HG02840 (cell line): ENCODE measurements around the gene TBX21.
A peak's percentile ranks its signal among the peaks of the same experiment; 100 is the strongest.

Experiments used
- ATAC-seq: cut with Tn5 transposase; IDR thresholded peaks from one replicate; pipeline ENCODE4 v1.9.1; 2021; ENCODE audit warnings: mild to moderate bottlenecking, moderate library complexity, moderate number of reproducible peaks; ENCODE audit not compliant: unreplicated experiment, low FRiP score

TBX21 gene

GRCh38 chr17:47733047-47733673 is at the start of gene TBX21:
TSS of gene TBX21 (plus strand) at chr17:47733236. CDS start at chr17:47733455, 219 bp downstream.
- ATAC-seq: peak; percentile 48

- ATAC-seq: no peak
Observed at GRCh38 chr17:47684025-47684424, 49.0 kb upstream of the TBX21 start.

GRCh38 chr17:47684535-47685193 is 48.4 kb upstream of the TBX21 start:
- no peak for ATAC-seq

- no peak for ATAC-seq
Observed at GRCh38 chr17:47685556-47686275, 47.3 kb upstream of the TBX21 start.

GRCh38 chr17:47686276-47686635 is 46.8 kb upstream of the TBX21 start:
- no peak for ATAC-seq

GRCh38 chr17:47686664-47687327 is 46.2 kb upstream of the TBX21 start:
- no peak for ATAC-seq

GRCh38 chr17:47687328-47687690 is 45.7 kb upstream of the TBX21 start:
- no peak for ATAC-seq

GRCh38 chr17:47687748-47688147 is 45.3 kb upstream of the TBX21 start:
- ATAC-seq: no peak

- no peak for ATAC-seq
Observed at GRCh38 chr17:47690121-47690520, 42.9 kb upstream of the TBX21 start.

- no peak for ATAC-seq
Observed at GRCh38 chr17:47692137-47692894, 40.7 kb upstream of the TBX21 start.

- ATAC-seq: no peak
Observed at GRCh38 chr17:47692895-47693730, 39.9 kb upstream of the TBX21 start.

GRCh38 chr17:47693731-47694580 is 39.1 kb upstream of the TBX21 start, which contains the start of gene TBKBP1:
TSS of gene TBKBP1 (plus strand) at chr17:47694161. CDS start at chr17:47696113, 1,952 bp downstream.
- no peak for ATAC-seq

GRCh38 chr17:47694581-47695428 is 38.2 kb upstream of the TBX21 start:
- no peak for ATAC-seq

- no peak for ATAC-seq
Observed at GRCh38 chr17:47695429-47696376, 37.3 kb upstream of the TBX21 start.

- ATAC-seq: no peak
Observed at GRCh38 chr17:47696717-47697642, 36.1 kb upstream of the TBX21 start.
